Cerebellar cortex (tissue), 1 donor: ENCODE results near the gene ITPRIP.

Experiments used
- DNase-seq: peaks from one replicate; pipeline ENCODE4 v3.0.0-alpha.2; 2015; ENCODE audit warnings: low spot score

The ITPRIP gene

DNA sequence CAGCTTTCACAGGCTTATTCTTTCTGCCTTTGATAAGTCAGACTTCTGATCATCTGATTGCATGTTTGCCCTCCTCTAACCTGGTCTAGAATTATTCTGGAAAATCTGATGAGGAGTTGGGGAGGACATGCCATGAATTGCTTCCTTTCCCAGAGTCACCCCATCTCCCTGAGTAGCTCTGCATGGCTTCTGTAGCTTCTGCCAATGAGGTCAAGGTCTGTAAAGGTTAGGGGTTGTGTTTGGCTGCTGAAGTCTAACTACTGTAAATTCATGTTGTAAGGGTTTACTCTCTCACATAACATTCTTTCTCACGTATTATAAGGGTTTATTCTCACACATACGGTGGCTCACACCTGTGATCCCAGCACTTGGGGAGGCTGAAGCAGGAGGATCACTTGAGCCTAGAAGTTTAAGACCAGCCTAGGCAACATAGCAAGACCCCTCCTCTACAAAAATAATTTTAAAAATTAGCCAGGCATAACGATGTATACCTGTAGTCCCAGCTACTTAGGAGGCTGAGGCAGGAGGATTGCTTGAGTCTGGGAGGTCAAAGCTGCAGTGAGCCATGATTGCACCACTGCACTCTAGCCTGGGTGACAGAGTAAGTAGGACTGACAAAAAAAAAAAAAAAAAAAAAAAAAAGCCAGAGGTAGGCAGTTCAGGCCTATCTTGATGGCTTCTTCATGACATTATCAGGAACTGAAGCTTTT, 58.6 kb downstream of the ITPRIP start:
- no peak for DNase-seq

DNA sequence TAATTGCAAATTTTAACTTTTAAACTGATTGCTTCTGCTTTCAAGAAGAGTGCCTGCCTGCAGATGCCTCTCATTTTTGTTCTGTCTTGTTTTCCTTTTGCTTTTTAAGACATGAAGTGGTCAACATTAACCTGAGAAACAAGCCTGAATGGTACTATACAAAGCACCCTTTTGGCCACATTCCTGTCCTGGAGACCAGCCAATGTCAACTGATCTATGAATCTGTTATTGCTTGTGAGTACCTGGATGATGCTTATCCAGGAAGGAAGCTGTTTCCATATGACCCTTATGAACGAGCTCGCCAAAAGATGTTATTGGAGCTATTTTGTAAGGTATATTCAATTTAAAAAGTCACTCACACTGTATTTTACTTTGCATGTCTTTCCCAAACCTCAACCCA, 60.5 kb downstream of the ITPRIP start:
- DNase-seq = no peak

DNA sequence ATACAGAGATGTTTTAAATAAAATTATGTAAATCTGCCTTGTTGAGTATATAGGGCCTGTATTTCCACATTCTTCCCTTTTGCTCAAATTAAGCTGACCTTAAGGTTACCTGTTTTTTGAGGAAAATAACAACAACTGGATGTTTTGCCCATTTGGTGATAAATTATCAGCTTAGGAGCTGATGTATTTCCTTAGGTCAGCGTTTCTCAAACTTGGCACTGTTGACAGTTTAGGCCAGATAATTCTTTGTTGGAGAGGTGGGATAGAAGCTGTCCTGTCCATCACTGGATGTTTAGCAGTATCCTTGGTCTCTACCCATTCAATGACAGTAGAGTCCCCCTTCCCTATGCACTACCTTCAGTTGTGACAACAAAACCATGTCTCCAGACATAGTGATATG, 62.1 kb downstream of the ITPRIP start:
- no peak for DNase-seq

DNA sequence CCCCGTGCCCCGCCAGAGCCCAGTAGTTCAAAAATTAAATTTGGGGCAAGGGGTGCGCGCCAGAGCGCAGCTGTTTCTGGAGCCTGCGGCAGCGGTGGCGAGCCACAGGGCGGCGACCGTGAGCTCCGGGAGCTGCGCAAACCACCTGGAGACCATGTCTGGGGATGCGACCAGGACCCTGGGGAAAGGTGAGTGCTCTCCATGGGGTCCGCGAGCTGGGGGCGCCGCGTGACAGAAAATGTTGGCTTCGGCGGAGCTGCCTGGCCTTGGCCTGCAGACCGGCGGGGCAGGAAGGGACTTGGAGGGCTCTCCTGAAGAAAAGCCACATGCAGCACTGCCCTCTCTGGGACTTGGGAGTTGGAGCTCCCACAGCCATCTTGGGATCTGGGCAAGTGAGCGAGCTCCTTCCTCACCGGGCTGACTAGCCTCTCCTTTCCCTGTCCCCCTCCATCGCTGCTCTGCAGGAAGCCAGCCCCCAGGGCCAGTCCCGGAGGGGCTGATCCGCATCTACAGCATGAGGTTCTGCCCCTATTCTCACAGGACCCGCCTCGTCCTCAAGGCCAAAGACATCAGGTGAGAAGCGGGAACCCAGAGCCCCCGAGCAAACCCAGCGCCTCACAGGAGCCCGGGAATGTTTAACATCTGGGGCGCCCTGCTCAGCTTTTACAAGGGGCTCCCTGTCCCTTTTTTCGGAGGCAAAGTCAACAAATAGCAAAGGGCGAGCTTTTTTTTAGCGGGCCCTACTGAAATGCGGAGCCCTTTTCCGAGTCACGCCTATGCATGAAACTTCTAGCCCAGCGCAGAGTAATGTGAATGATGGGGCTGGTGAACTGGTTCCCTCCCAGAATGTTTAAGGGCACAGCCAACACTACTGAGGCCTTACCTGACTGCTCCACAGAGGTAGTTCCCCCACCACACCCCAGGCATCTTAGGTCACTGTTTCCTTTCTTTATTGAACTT, 63.2 kb downstream of the ITPRIP start:
- peak; percentile 51 for DNase-seq

GRCh38 chr10:104273899-104274575, 64.2 kb downstream of the ITPRIP start:
- no peak for DNase-seq

DNA sequence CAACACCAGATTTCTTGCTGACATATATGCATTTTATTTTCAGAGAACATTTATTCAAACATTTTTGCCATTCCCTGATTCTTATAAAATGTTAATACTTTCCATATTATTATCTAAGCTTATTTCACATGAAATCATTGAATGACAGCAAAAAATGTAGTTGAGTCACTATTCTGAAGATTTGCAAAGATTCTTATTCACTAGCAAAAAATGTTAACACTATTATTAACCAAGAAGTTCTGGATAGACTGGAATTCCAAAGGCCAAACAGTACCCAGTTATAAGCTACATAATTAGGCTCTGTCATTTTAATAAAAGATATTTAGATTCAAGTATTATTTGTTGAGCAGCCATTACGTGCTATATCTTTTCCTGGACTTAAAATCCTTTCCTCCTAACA, 65.0 kb downstream of the ITPRIP start:
- DNase-seq = no peak

- DNase-seq = peak; percentile 99
Measured at GRCh38 chr10:104268713-104269645, 69.3 kb downstream of the ITPRIP start, which contains the start of gene GSTO2. TSS of gene GSTO2 (plus strand) at chr10:104269184. CDS start at chr10:104274916, 5,732 bp downstream.

- DNase-seq = no peak
Measured at GRCh38 chr10:104268405-104268712, 69.9 kb downstream of the ITPRIP start.

GRCh38 chr10:104267721-104268404, 70.4 kb downstream of the ITPRIP start:
- no peak for DNase-seq

GRCh38 chr10:104264783-104265182, 73.5 kb downstream of the ITPRIP start:
- no peak for DNase-seq

DNA sequence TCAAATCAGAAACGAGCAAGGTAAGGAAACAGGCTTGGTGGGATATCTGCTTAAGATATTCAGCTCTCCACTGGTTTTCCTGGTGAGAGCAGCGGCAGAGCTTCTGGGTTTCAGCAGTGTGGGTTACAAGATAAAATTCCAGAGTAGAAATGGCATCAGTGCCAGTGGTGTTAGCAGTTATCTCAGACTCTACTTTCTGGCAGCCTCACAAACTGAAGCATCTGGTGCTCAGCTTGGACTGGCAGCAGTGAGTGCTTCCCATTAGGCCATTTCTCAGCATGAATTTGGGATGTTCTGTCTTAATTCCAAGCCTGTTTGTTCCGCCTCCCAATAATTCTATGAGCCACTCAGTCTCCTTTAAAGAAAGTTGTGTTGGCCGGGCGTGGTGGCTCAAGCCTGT, 76.2 kb downstream of the ITPRIP start:
- peak; percentile 90 for DNase-seq

- no peak for DNase-seq
Measured at GRCh38 chr10:104260775-104261115, 77.5 kb downstream of the ITPRIP start.

DNA sequence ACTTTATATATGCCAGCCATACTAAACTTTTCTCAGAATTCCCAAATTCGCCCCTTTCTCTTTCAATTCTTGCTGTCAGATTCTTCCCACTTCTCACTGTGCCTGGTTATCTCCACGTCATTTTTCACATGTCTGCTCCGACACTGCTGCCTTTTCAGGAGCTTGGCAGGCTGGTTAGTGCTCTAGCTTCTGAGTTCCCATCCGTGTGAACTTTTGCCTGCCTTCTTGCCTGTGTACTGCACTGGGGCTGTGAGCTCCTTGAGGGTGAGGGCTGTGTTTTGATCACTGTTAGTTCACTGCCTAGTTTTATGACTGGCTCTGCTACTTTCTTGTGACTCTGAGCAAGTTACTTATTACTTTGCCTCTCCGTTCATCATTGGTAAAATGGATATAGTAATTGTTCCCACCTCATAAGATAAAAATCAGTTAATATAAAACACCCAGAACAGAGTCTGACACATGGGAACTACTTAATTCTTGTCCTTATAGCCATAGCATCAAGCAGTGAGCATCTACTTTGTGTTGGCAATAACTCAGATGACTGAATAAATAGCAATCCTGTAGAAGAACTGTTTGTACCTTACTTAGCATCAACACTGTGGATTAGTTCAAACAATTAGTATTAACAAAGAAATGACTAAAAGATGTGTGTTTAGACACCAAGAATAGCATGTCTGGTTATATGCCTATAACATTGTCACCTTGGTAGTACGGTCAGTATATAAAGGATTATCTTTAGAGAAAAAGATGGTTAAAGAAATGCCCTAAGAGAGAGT, 78.1 kb downstream of the ITPRIP start:
- DNase-seq = peak; percentile 10
